Rectal smooth muscle tissue (tissue), 1 donor: ENCODE measurements around the gene ODAD2.
"Not testable (repeated sequence)": the region's sequence is repeated elsewhere in the genome, so short reads cannot be mapped to it uniquely, and the experiment has no call there.

ENCODE experiments used
- H3K27ac ChIP-seq: one replicate; pipeline ENCODE4 v1.7.0; 2013; ENCODE audit warnings: low read depth, low read length, inconsistent platforms
- H3K27me3 ChIP-seq: one replicate; pipeline ENCODE4 v1.7.0; 2013; ENCODE audit warnings: low read length; ENCODE audit not compliant: control insufficient read depth, insufficient read depth
- H3K36me3 ChIP-seq: one replicate; pipeline ENCODE4 v1.7.0; 2013; ENCODE audit warnings: low read length; ENCODE audit not compliant: control insufficient read depth, insufficient read depth
- H3K4me1 ChIP-seq: one replicate; pipeline ENCODE4 v1.7.0; 2013; ENCODE audit warnings: low read length; ENCODE audit not compliant: control insufficient read depth, insufficient read depth
- H3K4me3 ChIP-seq: one replicate; pipeline ENCODE4 v1.7.0; 2013; ENCODE audit warnings: low read length
- H3K9ac ChIP-seq: one replicate; pipeline ENCODE4 v1.7.0; 2013; ENCODE audit warnings: low read length

ODAD2 gene

GRCh38 chr10:27949528-27950241 lies 49.2 kb downstream of the ODAD2 start:
- Histone ChIP-seq H3K4me1 (no peaks in the 10 kb centered on the region), H3K9ac (no peak overlapping the region), H3K27me3 (no peaks in the 10 kb centered on the region), H3K27ac (no peak overlapping the region), H3K4me3 (no peak overlapping the region), H3K36me3 (no peaks in the 10 kb centered on the region)

GRCh38 chr10:27948186-27948585 lies 50.7 kb downstream of the ODAD2 start:
- Histone ChIP-seq H3K27me3 (no peaks in the 10 kb centered on the region), H3K27ac (no peak overlapping the region), H3K4me1 (no peaks in the 10 kb centered on the region), H3K9ac (no peak overlapping the region), H3K4me3 (no peak overlapping the region), H3K36me3 (no peaks in the 10 kb centered on the region)

GRCh38 chr10:27947540-27947939 lies 51.3 kb downstream of the ODAD2 start:
- Histone ChIP-seq H3K27ac (no peak overlapping the region), H3K4me1 (no peaks in the 10 kb centered on the region), H3K27me3 (no peaks in the 10 kb centered on the region), H3K4me3 (no peak overlapping the region), H3K36me3 (no peaks in the 10 kb centered on the region), H3K9ac (no peak overlapping the region)

GRCh38 chr10:27944005-27944404 lies 54.9 kb downstream of the ODAD2 start:
- no peaks in the 10 kb centered on the region for H3K36me3 ChIP-seq
- no peak overlapping the region for H3K9ac ChIP-seq
- no peak overlapping the region for H3K4me3 ChIP-seq
- H3K27ac ChIP-seq, result no peak overlapping the region
- H3K27me3 ChIP-seq, result no peaks in the 10 kb centered on the region
- H3K4me1 ChIP-seq, result no peaks in the 10 kb centered on the region

DNA sequence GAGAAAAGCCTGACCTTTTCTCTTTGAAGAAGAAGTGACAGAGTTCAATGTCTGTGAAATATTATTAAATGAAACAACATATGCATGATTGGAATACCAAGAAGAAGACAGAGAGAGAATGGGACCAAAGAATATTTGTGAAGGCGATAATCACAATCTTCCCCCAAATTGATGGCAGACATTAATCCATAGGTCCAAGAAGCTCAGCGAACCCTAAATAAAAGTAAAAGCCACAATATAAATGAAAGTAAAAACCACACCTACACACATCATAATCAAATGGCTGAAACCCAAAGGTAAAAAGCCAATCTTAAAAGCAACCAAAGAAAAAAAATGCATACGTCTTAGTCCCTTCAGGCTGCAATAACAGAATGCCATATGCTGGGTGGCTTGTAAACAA lies 84.0 kb downstream of the ODAD2 start:
- Histone ChIP-seq H3K9ac (no peak overlapping the region), H3K27ac (no peak overlapping the region), H3K4me3 (no peak overlapping the region), H3K36me3 (no peaks in the 10 kb centered on the region), H3K4me1 (no peaks in the 10 kb centered on the region), H3K27me3 (no peaks in the 10 kb centered on the region)

DNA sequence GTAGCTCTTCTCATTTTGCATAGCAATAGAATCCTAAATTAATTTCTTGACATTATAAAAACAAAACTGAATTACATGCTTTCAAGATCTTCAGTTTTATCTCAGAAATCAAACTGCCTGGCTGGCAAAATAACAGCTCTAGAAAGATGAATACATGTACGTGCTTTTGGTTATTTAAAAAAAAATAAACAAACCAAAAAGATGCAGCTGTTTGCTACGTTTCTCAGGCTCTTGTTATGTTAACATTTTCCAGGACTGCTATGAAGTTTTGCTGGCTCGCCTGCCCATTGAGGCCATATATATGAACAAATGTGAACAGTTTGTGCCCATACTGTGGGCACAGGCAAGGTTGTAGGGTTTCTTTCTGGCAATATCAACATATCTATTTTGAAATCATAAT lies 86.6 kb downstream of the ODAD2 start:
- H3K27me3 ChIP-seq, result no peaks in the 10 kb centered on the region
- no peak overlapping the region for H3K9ac ChIP-seq
- no peaks in the 10 kb centered on the region for H3K36me3 ChIP-seq
- no peak overlapping the region for H3K4me3 ChIP-seq
- no peak overlapping the region for H3K27ac ChIP-seq
- no peaks in the 10 kb centered on the region for H3K4me1 ChIP-seq

DNA sequence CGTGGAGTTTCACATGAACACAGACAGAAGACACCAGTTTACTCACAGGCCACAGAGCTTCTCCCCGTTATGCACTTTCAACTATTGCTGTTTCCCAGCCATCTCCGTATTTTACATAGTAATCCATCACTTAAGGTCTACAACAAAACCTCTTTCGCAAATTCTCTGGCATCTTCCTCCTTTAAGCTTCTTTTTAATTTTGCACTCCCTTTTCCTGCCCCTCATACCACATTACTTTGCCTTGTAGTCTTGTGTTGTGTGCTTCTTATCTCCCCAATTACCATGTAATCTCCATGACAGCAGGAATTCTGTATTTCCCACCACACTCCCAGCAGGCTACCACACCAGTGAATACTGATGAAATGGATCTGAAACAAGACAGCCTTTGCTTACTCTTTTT lies 87.3 kb downstream of the ODAD2 start:
- H3K4me3 ChIP-seq, result no peak overlapping the region
- H3K9ac ChIP-seq, result no peak overlapping the region
- no peaks in the 10 kb centered on the region for H3K4me1 ChIP-seq
- H3K36me3 ChIP-seq, result no peaks in the 10 kb centered on the region
- no peak overlapping the region for H3K27ac ChIP-seq
- H3K27me3 ChIP-seq, result no peaks in the 10 kb centered on the region

DNA sequence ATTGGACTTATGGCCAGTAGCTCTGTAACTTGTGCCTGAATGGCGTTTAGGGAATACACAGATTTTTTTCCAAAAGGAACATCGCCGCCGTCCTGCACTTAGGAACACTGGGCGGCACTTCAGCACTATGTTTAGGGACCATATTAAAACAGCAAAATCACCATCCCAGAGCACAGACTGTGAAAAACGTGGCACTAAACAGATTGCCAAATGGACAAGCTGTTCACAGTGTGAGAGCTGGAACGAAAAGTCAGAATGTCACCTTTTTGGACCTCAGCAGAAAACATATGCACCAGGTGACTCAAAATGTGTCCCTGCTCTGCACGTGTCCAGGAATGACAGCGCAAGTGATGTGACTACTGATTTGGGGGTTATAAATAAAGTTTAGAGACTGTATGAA lies 87.9 kb downstream of the ODAD2 start:
- H3K36me3 ChIP-seq, result no peaks in the 10 kb centered on the region
- no peak overlapping the region for H3K4me3 ChIP-seq
- H3K4me1 ChIP-seq, result no peaks in the 10 kb centered on the region
- no peaks in the 10 kb centered on the region for H3K27me3 ChIP-seq
- H3K9ac ChIP-seq, result no peak overlapping the region
- no peak overlapping the region for H3K27ac ChIP-seq

DNA sequence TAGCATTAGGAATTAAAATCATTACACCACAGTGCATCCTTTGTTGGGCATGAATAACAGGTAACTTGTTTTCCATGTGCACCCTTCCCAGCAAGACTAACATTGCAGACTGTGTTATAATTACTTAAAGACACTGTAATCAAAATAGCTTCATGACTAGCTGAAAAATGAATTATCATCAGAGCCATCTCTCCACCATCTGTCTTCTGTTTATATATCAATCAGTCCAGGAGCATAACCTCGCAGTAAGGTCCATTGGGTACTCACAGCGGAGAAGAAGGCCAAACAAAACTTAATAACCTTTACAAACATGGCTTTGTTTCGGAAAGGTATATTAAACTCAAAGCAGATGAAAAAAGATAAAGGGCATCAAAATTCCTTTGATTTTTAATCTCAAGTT lies 90.6 kb downstream of the ODAD2 start:
- Histone ChIP-seq H3K4me3 (no peak overlapping the region), H3K27ac (no peak overlapping the region), H3K27me3 (no peaks in the 10 kb centered on the region), H3K9ac (no peak overlapping the region), H3K4me1 (no peaks in the 10 kb centered on the region), H3K36me3 (no peaks in the 10 kb centered on the region)

- H3K4me1 ChIP-seq, H3K36me3 ChIP-seq, H3K27ac ChIP-seq, H3K27me3 ChIP-seq, H3K9ac ChIP-seq, H3K4me3 ChIP-seq: not testable (repeated sequence)
Measured at GRCh38 chr10:27899485-27899884, 99.4 kb downstream of the ODAD2 start.

DNA sequence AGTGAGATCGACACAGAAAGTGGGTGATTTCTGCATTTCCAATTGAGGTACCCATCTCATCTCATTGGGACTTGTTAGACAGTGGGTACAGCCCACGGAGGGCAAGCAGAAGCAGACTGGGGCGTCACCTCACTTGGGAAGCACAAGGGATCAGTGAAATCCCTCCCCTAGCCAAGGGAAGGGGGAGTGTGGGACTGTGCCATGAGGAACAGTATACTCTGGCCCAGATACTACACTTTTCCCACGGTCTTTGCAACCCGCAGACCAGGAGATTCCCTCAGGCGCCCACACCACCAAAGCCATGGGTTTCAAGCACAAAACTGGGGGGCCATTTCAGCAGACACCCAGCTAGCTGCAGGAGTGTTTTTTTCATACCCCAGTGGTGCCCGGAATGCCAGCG lies 99.8 kb downstream of the ODAD2 start:
- H3K4me1 ChIP-seq, result no peaks in the 10 kb centered on the region
- H3K27ac ChIP-seq, result no peak overlapping the region
- no peak overlapping the region for H3K9ac ChIP-seq
- H3K36me3 ChIP-seq, result no peaks in the 10 kb centered on the region
- no peak overlapping the region for H3K4me3 ChIP-seq
- no peaks in the 10 kb centered on the region for H3K27me3 ChIP-seq

DNA sequence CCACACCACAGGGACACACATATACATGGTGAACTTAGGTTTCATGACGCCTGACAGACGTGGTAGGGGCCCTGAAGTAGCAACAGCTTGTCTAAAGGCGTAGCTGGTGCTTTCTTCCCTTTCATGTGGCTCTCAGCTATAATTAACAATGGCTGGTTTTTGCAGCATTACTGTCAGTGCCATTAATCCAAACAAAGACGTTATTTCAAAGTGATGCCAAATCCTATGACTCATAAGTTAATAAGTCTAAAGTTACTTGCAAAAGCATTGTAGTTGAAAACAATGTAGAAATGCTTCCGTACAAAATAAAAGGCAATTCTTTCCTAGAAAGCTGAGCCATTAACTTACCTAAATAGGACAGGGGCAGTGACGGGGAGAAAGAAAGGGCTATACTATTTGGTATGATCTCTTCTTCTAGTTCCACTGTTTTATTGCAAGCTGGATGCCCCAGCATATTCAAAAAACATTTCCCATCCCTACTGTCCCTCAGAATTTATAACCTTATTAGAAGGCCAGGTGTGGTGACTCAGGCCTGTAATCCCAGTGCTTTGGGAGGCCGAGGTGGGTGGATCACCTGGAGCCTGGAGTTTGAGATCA lies 105.4 kb downstream of the ODAD2 start:
- H3K36me3 ChIP-seq, result no peaks in the 10 kb centered on the region
- no peaks in the 10 kb centered on the region for H3K27me3 ChIP-seq

DNA sequence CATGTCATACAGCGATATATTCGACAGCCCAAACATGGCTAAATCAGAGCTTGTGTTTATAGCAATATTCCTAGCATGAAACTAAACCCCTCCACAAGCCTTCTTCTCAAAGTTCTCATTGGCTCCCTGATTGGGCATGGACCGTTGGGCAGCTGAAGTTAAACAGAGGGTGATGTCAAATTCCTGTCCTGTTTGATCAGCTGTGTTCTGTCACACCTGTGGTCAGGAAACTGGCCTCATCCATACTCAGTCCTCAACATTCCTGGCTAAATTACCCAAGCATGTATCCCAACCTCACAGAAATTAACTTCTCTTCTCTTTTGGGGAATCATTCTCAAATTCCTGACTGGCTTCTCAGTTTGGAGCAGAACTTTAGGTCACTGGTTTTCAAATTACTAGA lies 107.9 kb downstream of the ODAD2 start:
- Histone ChIP-seq H3K9ac (no peak overlapping the region), H3K4me3 (no peak overlapping the region), H3K27ac (no peak overlapping the region), H3K36me3 (no peaks in the 10 kb centered on the region), H3K27me3 (no peaks in the 10 kb centered on the region), H3K4me1 (peaks cover 4% of the 10 kb centered on the region)

More for the DNA sequence above, 105.4 kb downstream of the ODAD2 start:
- no peak overlapping the region for H3K27ac ChIP-seq
- no peak overlapping the region for H3K9ac ChIP-seq
- no peak overlapping the region for H3K4me3 ChIP-seq
- H3K4me1 ChIP-seq, result peaks cover 4% of the 10 kb centered on the region
